B cell (primary cell): ENCODE data around the gene TP53BP1.

Experiments used
- CTCF ChIP-seq: fragments of 200-600 bp; IDR thresholded peaks from one replicate; pipeline ENCODE4 v1.8.0; 2022; ENCODE audit warnings: antibody characterized with exemption, mild to moderate bottlenecking
- EZH2 ChIP-seq: IDR thresholded peaks from 2 replicates; pipeline ENCODE4 v1.6.1; 2012; ENCODE audit warnings: borderline replicate concordance, low read depth, mild to moderate bottlenecking, moderate library complexity, low read length; ENCODE audit not compliant: insufficient read depth, poor library complexity, severe bottlenecking

DNA sequence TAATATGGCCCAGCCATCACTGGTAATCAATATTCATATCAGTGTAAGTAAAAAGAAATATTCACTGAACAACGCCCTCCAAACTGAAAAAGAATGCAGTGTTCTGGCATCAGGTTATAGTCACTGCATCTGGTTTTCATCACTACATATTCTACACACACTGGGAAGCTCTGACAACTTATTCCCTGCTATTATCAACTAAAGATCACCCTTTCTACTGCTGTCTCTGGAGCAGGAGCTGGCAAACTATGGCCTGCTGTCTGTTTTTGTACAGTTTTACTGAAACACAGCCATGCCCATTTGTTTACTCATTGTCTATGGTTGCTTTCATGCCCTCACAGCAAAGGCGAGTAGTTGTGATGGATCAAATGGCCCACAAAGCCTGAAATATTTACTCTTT is 86.8 kb downstream of the TP53BP1 start:
- no peak for TF ChIP-seq CTCF
- no peak for TF ChIP-seq EZH2
